NCI-H446 (cell line): ENCODE results near the gene FAM222B.
"Not testable (repeated sequence)": the region's sequence is repeated elsewhere in the genome, so short reads cannot be mapped to it uniquely, and the experiment has no call there.

ENCODE experiments used
- DNase-seq, 2 experiments: peaks; one replicate each; lab custom pipeline; 2025; lab: John Stamatoyannopoulos, UW

The FAM222B gene

GRCh38 chr17:28726627-28727491, 115.7 kb downstream of the FAM222B start:
- DNase-seq: peak; percentile 91 to 95

GRCh38 chr17:28726226-28726626, 116.4 kb downstream of the FAM222B start, which contains the start of gene TLCD1:
Gene TLCD1, minus strand, starts transcription at chr17:28726233. Its CDS starts 136 bp downstream, at chr17:28726097.
- peak; percentile 35 to 83 for DNase-seq

GRCh38 chr17:28725660-28726225, 116.8 kb downstream of the FAM222B start:
- DNase-seq: peak; percentile 54 to 60

DNA sequence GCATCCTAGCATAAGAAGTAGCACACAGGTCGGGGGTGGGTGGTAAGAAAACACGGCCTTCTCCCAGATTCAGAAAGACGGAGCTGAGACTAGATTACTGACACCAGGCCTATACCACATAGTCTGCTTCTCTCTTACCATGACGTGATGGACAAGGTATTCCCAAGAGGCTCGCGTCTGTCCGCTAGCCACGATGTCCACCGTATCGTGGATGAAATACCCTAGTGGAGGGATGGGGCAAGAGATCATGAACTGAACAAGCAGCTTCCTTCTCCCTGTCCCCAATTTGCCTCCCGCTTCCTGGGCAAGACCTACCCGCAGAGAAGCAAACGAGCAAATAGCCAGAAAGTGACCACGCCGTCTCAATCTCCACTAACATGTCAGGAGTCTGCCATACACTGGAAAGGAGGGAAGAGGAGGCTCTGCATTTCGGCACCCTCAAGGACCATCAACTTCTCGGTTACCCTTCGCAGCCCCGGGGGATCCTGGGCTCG, 117.4 kb downstream of the FAM222B start:
- DNase-seq: peak in 1 of 2 experiments; percentile 41

- DNase-seq: no peak
Observed at GRCh38 chr17:28724500-28725165, 118.0 kb downstream of the FAM222B start.

DNA sequence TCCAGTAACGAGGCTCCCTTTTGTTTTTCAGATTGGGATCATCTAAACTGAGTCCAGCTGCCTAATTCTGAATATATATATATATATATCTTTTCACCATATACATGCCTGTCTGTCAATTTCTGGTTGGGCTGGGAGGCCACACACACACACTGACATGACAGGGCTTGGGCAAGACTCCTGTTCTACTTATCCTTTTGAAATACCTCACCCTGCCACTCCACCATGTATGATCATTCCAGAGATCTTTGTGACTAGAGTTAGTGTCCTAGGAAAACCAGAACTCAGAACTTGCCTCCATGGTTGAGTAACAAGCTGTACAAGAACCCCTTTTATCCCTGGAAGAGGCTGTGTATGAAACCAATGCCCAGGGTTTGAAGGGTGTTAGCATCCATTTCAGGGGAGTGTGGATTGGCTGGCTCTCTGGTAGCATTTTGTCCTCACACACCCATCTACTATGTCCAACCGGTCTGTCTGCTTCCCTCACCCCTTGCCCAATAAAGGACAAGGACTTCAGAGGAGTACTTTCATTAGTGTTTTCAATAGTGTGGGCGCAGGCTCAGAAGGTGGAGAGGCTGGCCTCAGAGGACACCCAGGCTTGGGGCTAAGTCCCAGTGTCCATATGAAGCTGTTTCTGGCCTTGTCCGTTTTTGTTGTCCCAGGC, 118.6 kb downstream of the FAM222B start:
- DNase-seq: not testable (repeated sequence)

- DNase-seq: no peak
Observed at GRCh38 chr17:28723159-28723835, 119.3 kb downstream of the FAM222B start.

GRCh38 chr17:28722417-28723158, 120.0 kb downstream of the FAM222B start:
- no peak for DNase-seq

DNA sequence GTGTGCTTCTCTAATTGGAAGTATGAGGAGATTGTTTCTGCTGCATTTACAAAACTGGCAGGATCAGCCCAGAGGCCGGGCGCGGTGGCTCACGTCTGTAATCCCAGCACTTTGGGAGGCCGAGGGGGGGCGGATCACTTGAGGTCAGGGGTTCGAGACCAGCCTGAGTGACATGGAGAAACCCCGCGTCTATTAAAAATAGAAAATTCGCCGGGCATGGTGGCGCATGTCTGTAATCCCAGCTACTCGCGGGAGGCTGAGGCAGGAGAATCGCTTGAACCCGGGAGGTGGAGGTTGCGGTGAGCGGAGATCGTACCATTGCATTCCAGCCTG, 121.6 kb downstream of the FAM222B start:
- DNase-seq: not testable (repeated sequence)

- DNase-seq: no peak
Observed at GRCh38 chr17:28720247-28720996, 122.2 kb downstream of the FAM222B start.

GRCh38 chr17:28719021-28719433, 123.6 kb downstream of the FAM222B start:
- DNase-seq: no peak

GRCh38 chr17:28718333-28719020, 124.1 kb downstream of the FAM222B start:
- DNase-seq: peak in 1 of 2 experiments; percentile 23

- DNase-seq: no peak
Observed at GRCh38 chr17:28717578-28718332, 124.8 kb downstream of the FAM222B start, which contains the start of gene RAB34. Gene RAB34, minus strand, starts transcription at chr17:28717868. Its CDS starts 602 bp downstream, at chr17:28717266.

- no peak for DNase-seq
Observed at GRCh38 chr17:28716740-28717577, 125.6 kb downstream of the FAM222B start.

GRCh38 chr17:28715217-28715616, 127.4 kb downstream of the FAM222B start:
- DNase-seq: no peak

- DNase-seq: no peak
Observed at GRCh38 chr17:28714281-28714680, 128.3 kb downstream of the FAM222B start.

DNA sequence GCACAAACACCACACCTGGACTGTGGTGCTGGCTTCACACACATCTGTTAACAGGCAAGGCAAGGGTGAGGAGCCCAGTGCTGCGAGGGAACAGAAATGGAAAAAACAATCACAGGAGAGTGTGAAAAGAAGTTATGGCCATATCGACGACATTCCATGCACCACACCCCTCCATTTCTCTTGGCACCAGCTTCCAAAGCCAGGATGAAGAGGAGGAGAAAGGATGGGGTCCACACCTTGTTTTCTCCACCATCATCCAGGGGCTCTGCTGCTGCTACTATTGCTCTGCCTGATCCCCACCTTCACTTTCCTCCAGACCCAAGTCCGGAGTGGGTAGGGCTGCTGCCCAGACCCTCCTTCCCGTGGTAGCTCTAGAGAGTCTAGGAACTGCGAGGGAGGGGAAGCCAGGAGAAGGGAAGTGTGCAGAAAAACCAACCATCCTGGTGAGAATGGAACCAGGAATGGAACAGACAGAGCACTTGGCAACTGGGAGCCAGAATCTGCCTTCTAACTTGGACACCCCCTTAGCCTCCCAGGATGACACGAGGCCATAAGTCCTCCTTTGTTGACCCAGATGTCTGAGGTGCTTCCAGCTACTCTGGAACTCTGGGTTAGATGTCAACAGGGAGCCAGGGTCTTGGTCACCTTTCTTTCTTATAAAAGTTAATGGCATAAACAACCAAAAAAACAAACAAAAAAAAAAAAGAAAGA, 129.7 kb downstream of the FAM222B start:
- no peak for DNase-seq
